Fibroblast of villous mesenchyme (primary cell): Measurements from ENCODE around the gene PTH2R. TPM values are rescaled to one million over a fixed set of nuclear protein-coding genes. Genes with fewer than 3 reads are reported as not detected.
"Not testable (repeated sequence)": the region's sequence is repeated elsewhere in the genome, so short reads cannot be mapped to it uniquely, and the experiment has no call there.

Experiments
- DNase-seq: peaks from one replicate; pipeline ENCODE4 v3.0.0-alpha.2; 2010; ENCODE audit warnings: low read depth
- H3K4me3 ChIP-seq: 2 replicates; pipeline ENCODE4 v1.5.1; 2011; ENCODE audit warnings: low read depth, mild to moderate bottlenecking, low read length
- total RNA-seq: library from RNA; depleted of rRNA; stranded (reverse); fragments of >200 nt; gene quantifications from 2 replicates; pipeline ENCODE4 v1.2.3, GENCODE V29; 2012
- TF ChIP-seq, protein P1 (sequence below): IDR thresholded peaks from 2 replicates; pipeline ENCODE4 v1.5.1; 2012; ENCODE audit warnings: low read depth, mild to moderate bottlenecking, low read length; ENCODE audit not compliant: insufficient read depth

The PTH2R gene
- total RNA-seq, 1 donor, result 0.43 TPM

DNA sequence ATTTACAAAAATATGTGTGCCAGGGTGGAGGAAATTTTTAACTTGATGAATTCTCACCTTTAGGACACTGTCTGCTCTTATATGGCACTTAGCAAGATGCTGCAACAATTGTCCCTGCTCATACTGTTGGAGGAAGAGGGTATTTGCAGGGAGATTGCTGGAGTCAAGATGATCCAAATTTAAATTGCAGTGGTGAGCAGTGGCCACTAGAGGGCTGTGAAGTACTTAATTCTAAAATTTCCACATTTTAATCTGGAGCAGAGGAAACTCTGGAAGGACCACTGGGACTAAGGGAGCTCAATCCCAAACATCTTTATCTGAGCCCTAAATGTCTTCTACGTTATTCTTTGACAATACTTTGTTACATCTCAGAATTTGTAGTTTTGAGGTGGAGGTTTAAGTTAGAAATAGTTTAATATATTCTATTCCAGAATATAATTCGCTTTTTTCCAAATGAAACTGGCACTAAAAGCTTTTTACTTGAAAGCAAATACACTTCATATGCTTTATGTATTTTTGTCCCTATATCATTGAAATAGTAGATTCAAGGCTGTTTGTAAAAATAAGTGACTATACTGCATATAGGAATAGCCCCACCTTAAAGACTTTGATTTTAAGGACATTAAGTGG is 33.0 kb upstream of the PTH2R start:
- no peak overlapping the region for H3K4me3 ChIP-seq
- TF ChIP-seq, protein P1, sequence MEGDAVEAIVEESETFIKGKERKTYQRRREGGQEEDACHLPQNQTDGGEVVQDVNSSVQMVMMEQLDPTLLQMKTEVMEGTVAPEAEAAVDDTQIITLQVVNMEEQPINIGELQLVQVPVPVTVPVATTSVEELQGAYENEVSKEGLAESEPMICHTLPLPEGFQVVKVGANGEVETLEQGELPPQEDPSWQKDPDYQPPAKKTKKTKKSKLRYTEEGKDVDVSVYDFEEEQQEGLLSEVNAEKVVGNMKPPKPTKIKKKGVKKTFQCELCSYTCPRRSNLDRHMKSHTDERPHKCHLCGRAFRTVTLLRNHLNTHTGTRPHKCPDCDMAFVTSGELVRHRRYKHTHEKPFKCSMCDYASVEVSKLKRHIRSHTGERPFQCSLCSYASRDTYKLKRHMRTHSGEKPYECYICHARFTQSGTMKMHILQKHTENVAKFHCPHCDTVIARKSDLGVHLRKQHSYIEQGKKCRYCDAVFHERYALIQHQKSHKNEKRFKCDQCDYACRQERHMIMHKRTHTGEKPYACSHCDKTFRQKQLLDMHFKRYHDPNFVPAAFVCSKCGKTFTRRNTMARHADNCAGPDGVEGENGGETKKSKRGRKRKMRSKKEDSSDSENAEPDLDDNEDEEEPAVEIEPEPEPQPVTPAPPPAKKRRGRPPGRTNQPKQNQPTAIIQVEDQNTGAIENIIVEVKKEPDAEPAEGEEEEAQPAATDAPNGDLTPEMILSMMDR, result peak; percentile 80
- peak; percentile 57 for DNase-seq

DNA sequence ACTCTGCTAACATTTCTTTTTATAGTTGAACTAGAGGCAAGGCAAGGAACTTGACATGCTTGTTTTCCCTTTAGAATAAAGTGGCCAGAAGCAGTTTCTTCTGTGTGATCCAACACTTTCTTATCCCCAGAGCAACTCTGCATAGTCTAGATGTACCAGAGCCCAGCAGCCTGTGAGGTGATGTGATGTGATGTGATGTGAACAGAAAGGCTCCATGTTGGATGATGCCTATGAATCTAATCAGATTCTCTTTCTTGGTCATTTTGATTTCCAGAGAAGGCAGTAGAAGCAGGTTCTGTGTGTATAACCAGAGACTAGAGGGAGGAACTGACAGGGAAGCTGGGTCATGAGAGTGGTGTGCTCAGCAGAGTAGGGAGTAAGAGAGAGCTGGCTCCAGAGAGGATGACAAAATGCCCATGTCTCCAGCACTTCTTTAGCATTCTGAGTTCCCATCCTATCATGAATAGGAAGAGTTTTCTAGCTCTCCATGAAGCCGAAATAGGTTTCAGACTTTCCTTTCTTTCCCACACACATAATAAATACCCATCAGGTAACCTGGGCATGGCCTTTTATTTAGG is 31.0 kb upstream of the PTH2R start:
- no peak for DNase-seq
- H3K4me3 ChIP-seq, result no peak overlapping the region
- TF ChIP-seq, protein P1, result no peak

DNA sequence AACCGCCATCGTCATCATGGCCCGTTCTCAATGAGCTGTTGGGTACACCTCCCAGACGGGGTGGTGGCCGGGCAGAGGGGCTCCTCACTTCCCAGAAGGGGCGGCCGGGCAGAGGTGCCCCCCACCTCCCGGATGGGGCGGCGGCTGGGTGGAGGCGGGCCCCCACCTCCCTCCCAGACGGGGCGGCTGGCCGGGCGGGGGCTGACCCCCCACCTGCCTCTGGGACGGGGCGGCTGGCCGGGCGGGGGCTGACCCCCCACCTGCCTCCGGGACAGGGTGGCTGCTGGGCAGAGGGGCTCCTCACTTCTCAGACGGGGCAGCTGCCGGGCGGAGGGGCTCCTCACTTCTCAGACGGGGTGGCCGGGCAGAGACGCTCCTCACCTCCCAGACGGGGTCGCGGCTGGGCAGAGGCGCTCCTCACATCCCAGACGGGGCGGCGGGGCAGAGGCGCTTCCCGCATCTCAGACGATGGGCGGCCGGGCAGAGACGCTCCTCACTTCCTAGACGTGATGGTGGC is 29.2 kb upstream of the PTH2R start:
- not testable (repeated sequence) for DNase-seq, H3K4me3 ChIP-seq

DNA sequence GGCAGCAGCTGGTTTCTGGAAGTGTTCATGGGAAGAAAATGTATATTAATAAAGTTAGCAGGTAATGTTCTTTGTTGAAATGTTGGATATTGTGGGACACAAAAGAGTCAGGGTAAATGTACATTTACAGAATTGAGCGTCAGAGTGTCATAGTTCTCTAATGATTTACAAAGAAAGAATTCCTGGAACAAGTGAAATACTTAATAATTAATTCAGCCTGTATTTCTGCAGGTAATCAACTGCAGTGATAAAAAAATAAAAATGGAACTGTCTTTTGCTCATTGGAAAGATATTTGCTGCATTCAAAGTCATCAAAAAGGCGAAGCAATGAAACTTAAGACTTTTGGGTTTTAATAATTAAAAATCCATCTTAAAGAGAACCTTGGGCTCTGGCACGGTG is 27.4 kb upstream of the PTH2R start:
- TF ChIP-seq, protein P1, result no peak
- no peak overlapping the region for H3K4me3 ChIP-seq
- DNase-seq, result no peak

DNA sequence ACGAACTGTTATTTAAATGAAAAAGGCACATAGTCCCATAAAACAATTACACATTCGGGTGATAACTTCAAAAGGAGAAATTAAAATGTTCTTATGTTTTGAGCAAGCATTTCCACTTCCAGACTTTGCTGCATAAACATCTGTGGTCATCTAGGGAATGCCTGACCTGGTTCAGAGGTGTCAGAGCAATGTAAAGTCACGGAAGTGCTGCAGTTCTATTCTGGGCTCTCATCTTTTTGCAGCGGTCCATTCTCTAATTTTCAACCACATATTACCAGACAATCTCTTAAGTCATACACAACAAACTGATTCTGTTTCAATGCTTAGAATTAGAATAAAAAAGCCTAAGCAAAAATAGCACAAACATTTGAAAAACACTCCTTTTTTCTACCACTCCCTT is 22.0 kb upstream of the PTH2R start:
- no peak overlapping the region for H3K4me3 ChIP-seq
- TF ChIP-seq, protein P1, result no peak
- DNase-seq, result no peak

DNA sequence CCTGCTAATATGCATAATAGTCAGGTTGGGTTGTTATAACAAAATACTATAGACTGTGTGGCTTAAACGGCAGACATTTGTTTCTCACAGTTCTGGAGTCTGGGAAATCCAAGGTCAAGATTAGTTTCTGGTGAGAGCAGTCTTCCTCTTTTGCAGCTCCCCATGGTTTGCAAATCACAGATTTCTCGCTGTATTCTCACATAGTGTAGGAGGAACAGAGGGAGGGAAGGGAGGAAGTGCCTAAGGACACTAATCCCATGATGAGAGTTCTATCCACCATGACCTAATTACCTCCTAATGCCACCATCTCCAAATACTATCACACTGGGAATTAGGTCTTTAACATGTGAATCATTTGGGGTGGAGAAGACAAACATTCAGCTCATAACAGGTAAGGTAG is 20.1 kb upstream of the PTH2R start:
- TF ChIP-seq, protein P1, result no peak
- H3K4me3 ChIP-seq, result no peak overlapping the region
- no peak for DNase-seq

DNA sequence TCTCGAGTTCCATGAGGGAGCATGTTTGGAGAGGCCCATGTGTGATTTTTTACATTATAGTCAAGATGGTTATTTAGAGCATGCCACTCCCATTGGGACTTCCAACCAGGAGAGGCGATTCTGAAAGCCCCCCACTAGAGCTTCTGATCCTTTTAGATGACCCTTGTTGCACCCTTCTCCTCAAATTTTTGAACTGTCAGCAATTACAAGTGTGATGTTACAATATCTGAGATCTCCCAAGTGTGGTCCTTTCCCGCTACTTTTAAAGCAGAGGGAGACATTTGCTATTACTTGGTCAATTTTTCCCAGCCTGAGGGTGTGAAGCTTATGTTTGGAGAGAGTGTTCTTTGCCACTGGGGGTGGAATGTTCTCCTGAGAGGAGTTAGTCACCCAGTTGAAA is 16.7 kb upstream of the PTH2R start:
- TF ChIP-seq, protein P1, result no peak
- no peak overlapping the region for H3K4me3 ChIP-seq
- no peak for DNase-seq
